HG03175 (cell line): ENCODE data around the gene TANC1.
A peak's percentile ranks its signal among the peaks of the same experiment; 100 is the strongest.

Experiments used
- ATAC-seq: cut with Tn5 transposase; IDR thresholded peaks from one replicate; pipeline ENCODE4 v1.9.1; 2021; ENCODE audit warnings: mild to moderate bottlenecking, moderate library complexity; ENCODE audit not compliant: unreplicated experiment

TANC1 gene

GRCh38 chr2:158960193-158960592 lies 8.2 kb upstream of the TANC1 start:
- ATAC-seq: no peak

- ATAC-seq: no peak
Observed at GRCh38 chr2:158962074-158962473, 6.4 kb upstream of the TANC1 start.

- ATAC-seq: no peak
Observed at GRCh38 chr2:158963071-158963470, 5.4 kb upstream of the TANC1 start.

GRCh38 chr2:158965107-158965506 lies 3.3 kb upstream of the TANC1 start:
- no peak for ATAC-seq

- ATAC-seq: no peak
Observed at GRCh38 chr2:158965641-158966040, 2.8 kb upstream of the TANC1 start.

- no peak for ATAC-seq
Observed at GRCh38 chr2:158966312-158966711, 2.1 kb upstream of the TANC1 start.

GRCh38 chr2:158967114-158967730 lies 1.2 kb upstream of the TANC1 start:
- ATAC-seq: no peak

- ATAC-seq: no peak
Observed at GRCh38 chr2:158967731-158968395, 577 bp upstream of the TANC1 start.

- ATAC-seq: peak; percentile 10
Observed at GRCh38 chr2:158969162-158969714, 798 bp downstream of the TANC1 start.

- ATAC-seq: no peak
Observed at GRCh38 chr2:158969715-158970240, 1.3 kb downstream of the TANC1 start.

GRCh38 chr2:158970241-158970751 lies 1.9 kb downstream of the TANC1 start:
- ATAC-seq: no peak

GRCh38 chr2:158973116-158973956 lies 4.9 kb downstream of the TANC1 start:
- no peak for ATAC-seq

GRCh38 chr2:158975271-158975921 lies 7.0 kb downstream of the TANC1 start:
- ATAC-seq: no peak

GRCh38 chr2:158979772-158980171 lies 11.3 kb downstream of the TANC1 start:
- ATAC-seq: no peak

GRCh38 chr2:158984604-158985135 lies 16.2 kb downstream of the TANC1 start:
- no peak for ATAC-seq

- ATAC-seq: no peak
Observed at GRCh38 chr2:158988501-158988900, 20.1 kb downstream of the TANC1 start.

- no peak for ATAC-seq
Observed at GRCh38 chr2:158989165-158989564, 20.7 kb downstream of the TANC1 start.

GRCh38 chr2:158990397-158991214 lies 22.2 kb downstream of the TANC1 start:
- no peak for ATAC-seq

GRCh38 chr2:158993030-158993429 lies 24.6 kb downstream of the TANC1 start:
- ATAC-seq: no peak
